ENCODE measurements around the gene EXOC2.

The EXOC2 gene

DNA sequence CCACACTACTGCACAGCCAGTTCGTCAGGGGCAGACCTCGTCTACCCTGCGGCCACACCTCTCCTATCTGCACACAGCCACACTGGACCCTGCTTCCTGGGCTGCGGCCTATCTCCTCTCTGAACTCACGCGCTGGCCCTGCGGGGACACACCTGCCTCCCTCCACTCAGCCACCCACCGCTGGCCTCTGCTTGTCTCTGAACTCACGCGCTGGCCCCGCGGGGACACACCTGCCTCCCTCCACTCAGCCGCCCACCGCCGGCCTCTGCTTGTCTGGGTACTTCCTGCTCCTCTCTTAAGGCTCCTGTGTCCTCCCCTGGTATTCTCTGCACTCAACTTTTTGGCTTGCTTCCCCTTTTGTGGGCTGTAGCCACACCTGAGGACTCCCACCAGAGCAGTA, 88.4 kb downstream of the EXOC2 start:
- H3K4me3 ChIP-seq (ENCODE audit: low read depth in 1 of 5, low read length in 5 of 5): no peak overlapping the region
- H3K36me3 ChIP-seq (ENCODE audit: control insufficient read depth in 5 of 5, insufficient read depth in 5 of 5, low read length in 5 of 5): peaks cover 7 to 15% (median 11%) of the 10 kb centered on the region in 5 donors
- no peaks in the 10 kb centered on the region for H3K27me3 ChIP-seq (ENCODE audit: control insufficient read depth in 5 of 5, insufficient read depth in 4 of 5, low read length in 5 of 5)
- no peaks in the 10 kb centered on the region for H3K9me3 ChIP-seq (ENCODE audit: control insufficient read depth in 5 of 5, low read length in 5 of 5)
- H3K27ac ChIP-seq (ENCODE audit: low read depth, low read length): no peak overlapping the region
- H3K9ac ChIP-seq (ENCODE audit: low read length in 5 of 5): no peak overlapping the region
- peaks cover 0 to 2% (median 0%) of the 10 kb centered on the region in 5 donors for H3K4me1 ChIP-seq (ENCODE audit: control insufficient read depth in 5 of 5, insufficient read depth in 5 of 5, low read length in 5 of 5)

DNA sequence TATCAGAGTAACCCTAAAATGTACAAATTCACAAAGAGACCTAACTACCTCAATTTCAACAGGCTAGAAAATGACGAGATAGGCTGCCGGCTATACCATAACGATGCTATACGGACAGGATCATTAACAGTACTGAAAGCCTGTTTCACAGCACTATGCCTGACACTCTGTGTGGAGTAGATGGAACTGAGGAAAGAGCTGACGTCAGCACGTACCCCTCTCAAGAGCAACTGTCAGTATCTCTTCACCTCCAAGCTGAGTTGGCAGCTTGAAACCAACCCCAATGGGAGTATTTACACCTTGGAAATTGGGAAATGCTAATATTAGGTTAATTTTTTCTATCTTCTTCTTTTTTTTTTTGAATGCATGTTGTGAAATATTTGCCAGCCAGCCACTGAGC, 89.7 kb downstream of the EXOC2 start:
- H3K9me3 ChIP-seq (ENCODE audit: control insufficient read depth in 5 of 5, low read length in 5 of 5): no peaks in the 10 kb centered on the region
- no peak overlapping the region for H3K27ac ChIP-seq (ENCODE audit: low read depth, low read length)
- no peak overlapping the region for H3K4me3 ChIP-seq (ENCODE audit: low read depth in 1 of 5, low read length in 5 of 5)
- no peak overlapping the region for H3K9ac ChIP-seq (ENCODE audit: low read length in 5 of 5)
- peaks cover 4 to 12% (median 11%) of the 10 kb centered on the region in 5 donors for H3K36me3 ChIP-seq (ENCODE audit: control insufficient read depth in 5 of 5, insufficient read depth in 5 of 5, low read length in 5 of 5)
- no peaks in the 10 kb centered on the region for H3K27me3 ChIP-seq (ENCODE audit: control insufficient read depth in 5 of 5, insufficient read depth in 4 of 5, low read length in 5 of 5)
- no peaks in the 10 kb centered on the region for H3K4me1 ChIP-seq (ENCODE audit: control insufficient read depth in 5 of 5, insufficient read depth in 5 of 5, low read length in 5 of 5)

DNA sequence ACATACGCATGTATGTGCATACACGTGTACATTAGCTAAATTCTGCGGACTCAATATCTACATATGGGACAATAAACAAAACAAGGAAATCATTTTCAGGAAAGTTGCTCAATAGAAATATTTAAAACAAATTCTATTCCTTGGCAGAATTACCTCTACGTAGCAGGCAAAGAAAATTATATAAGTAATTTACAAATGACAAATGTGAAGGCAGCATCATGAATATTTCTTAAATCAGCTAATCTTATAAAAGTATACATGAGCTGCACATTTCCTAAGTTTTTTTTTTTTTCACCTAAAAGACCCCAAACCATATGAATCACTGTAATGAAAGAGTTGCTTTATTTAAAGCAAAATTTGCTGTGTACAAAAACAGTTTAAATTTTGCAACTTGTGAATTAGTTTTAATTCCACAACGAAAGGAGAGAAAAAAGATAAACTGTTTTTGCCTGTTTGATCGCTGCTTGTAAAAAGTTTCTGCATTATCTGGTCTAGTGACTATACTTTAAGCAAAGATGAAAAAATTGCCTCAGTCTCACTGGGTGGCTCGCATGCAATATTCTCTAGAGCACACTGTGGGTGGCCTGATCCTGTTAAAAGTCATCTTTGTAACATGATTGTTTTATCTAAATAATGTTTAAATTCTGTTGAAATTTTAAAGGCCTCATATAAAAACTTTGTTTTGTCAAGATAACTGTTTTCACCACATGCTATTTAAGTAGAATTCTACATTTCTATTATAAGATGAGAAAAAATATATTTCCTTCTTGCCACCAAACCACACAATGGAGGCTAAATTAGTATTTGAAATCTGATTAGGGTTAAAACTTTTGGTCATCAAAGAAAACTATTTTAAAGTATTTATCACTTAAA, 93.1 kb downstream of the EXOC2 start:
- H3K9me3 ChIP-seq (ENCODE audit: control insufficient read depth in 5 of 5, low read length in 5 of 5): no peaks in the 10 kb centered on the region
- H3K4me1 ChIP-seq (ENCODE audit: control insufficient read depth in 5 of 5, insufficient read depth in 5 of 5, low read length in 5 of 5): no peaks in the 10 kb centered on the region
- no peak overlapping the region for H3K27ac ChIP-seq (ENCODE audit: low read depth, low read length)
- no peaks in the 10 kb centered on the region for H3K27me3 ChIP-seq (ENCODE audit: control insufficient read depth in 5 of 5, insufficient read depth in 4 of 5, low read length in 5 of 5)
- peaks cover 8 to 26% (median 15%) of the 10 kb centered on the region in 5 donors for H3K36me3 ChIP-seq (ENCODE audit: control insufficient read depth in 5 of 5, insufficient read depth in 5 of 5, low read length in 5 of 5)
- no peak overlapping the region for H3K9ac ChIP-seq (ENCODE audit: low read length in 5 of 5)
- H3K4me3 ChIP-seq (ENCODE audit: low read depth in 1 of 5, low read length in 5 of 5): no peak overlapping the region

DNA sequence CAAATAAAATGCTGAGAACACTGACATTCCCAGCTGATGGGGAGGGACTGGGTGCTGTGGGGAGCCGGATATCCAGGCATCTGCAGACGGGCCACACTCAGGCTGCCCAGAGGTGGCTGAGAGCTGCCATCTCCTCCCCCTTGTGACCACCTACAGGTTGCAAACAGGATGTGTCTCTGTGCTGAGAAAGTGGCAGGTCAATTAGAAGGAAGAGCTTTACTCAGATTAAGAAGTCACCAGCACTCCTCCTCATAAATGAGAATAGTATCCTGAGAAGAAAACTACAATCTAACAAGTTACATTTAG, 99.1 kb downstream of the EXOC2 start:
- H3K4me1 ChIP-seq (ENCODE audit: control insufficient read depth in 5 of 5, insufficient read depth in 5 of 5, low read length in 5 of 5): no peaks in the 10 kb centered on the region
- peaks cover 5 to 51% (median 33%) of the 10 kb centered on the region in 5 donors for H3K36me3 ChIP-seq (ENCODE audit: control insufficient read depth in 5 of 5, insufficient read depth in 5 of 5, low read length in 5 of 5)
- H3K9me3 ChIP-seq (ENCODE audit: control insufficient read depth in 5 of 5, low read length in 5 of 5): no peaks in the 10 kb centered on the region
- H3K27me3 ChIP-seq (ENCODE audit: control insufficient read depth in 5 of 5, insufficient read depth in 4 of 5, low read length in 5 of 5): no peaks in the 10 kb centered on the region
- no peak overlapping the region for H3K4me3 ChIP-seq (ENCODE audit: low read depth in 1 of 5, low read length in 5 of 5)
- no peak overlapping the region for H3K27ac ChIP-seq (ENCODE audit: low read depth, low read length)
- no peak overlapping the region for H3K9ac ChIP-seq (ENCODE audit: low read length in 5 of 5)

DNA sequence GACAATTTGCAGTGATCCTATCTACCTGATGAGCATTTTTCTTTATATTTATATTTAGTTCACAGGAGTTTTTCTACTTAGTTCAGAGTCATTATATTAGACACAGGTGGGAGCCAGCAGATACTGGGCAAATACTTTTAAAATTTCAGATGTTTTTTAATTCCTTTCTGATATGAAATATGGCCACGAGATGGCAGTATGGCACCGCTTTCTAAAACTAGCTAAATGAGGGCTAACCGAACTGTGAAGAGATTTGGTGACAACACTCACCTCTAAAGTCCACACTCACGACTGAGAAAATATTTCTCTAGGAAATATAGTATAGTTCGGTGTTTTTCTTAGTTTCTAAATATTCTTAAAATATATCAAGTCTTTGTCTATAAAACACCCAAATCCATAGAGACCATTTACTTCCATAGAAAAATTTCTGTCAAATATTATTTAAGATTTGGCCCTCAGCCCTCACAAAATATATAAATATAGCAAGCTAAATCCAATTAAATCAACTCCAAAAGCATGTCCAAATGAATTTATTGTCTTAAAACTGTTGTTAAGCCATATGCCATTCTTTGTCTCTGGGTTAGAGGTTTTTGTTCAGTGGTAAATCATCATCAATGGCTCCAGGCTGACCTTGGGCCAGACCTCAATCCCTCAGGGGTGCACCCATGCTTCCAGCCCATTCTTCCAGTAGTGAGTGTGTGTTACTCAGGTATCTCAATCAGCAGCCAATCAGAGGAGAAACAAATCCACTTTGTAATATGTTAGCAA, 99.6 kb downstream of the EXOC2 start:
- Histone ChIP-seq H3K27ac (ENCODE audit: low read depth, low read length) (no peak overlapping the region), H3K9ac (ENCODE audit: low read length in 5 of 5) (no peak overlapping the region), H3K36me3 (ENCODE audit: control insufficient read depth in 5 of 5, insufficient read depth in 5 of 5, low read length in 5 of 5) (peaks cover 5 to 51% (median 33%) of the 10 kb centered on the region in 5 donors), H3K4me1 (ENCODE audit: control insufficient read depth in 5 of 5, insufficient read depth in 5 of 5, low read length in 5 of 5) (no peaks in the 10 kb centered on the region), H3K9me3 (ENCODE audit: control insufficient read depth in 5 of 5, low read length in 5 of 5) (no peaks in the 10 kb centered on the region), H3K27me3 (ENCODE audit: control insufficient read depth in 5 of 5, insufficient read depth in 4 of 5, low read length in 5 of 5) (no peaks in the 10 kb centered on the region), H3K4me3 (ENCODE audit: low read depth in 1 of 5, low read length in 5 of 5) (no peak overlapping the region)

DNA sequence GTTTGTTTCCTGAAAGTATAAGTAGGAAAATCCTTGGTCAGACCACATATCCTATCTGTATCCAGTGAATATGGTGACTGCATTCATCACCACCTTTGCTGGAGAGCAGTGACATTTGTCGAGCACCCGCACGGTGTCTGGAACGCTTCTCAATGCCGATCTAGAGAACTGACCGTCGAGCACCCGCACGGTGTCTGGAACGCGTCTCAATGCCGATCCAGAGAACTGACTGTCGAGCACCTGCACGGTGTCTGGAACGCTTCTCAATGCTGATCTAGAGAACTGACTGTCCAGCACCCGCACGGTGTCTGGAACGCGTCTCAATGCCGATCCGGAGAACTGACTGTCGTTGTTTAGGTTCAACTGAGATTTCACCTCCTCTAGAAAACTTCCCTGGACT, 103.8 kb downstream of the EXOC2 start:
- peaks cover 0 to 28% (median 20%) of the 10 kb centered on the region in 5 donors for H3K36me3 ChIP-seq (ENCODE audit: control insufficient read depth in 5 of 5, insufficient read depth in 5 of 5, low read length in 5 of 5)
- no peak overlapping the region for H3K4me3 ChIP-seq (ENCODE audit: low read depth in 1 of 5, low read length in 5 of 5)

DNA sequence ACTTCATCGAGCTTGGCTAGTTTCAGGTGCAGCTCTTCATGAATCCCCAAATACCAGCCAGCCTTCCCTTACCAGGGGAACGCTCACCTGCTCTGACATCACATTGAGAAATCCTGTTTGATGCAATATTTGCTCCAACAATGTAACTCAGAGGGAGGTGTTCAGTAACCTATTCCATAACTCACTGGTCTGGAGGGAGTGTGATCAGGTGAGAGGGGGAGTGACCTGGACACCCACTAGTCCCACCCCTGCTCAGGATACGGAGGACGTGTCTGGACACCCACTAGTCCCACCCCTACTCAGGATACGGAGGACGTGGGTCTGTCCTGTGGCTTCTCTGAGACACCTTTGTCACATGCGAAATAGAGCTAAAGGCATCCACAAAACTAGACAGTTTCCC, 106.4 kb downstream of the EXOC2 start:
- H3K36me3 ChIP-seq (ENCODE audit: control insufficient read depth in 5 of 5, insufficient read depth in 5 of 5, low read length in 5 of 5): peaks cover 0 to 19% (median 15%) of the 10 kb centered on the region in 5 donors
- no peak overlapping the region for H3K9ac ChIP-seq (ENCODE audit: low read length in 5 of 5)
- H3K27me3 ChIP-seq (ENCODE audit: control insufficient read depth in 5 of 5, insufficient read depth in 4 of 5, low read length in 5 of 5): no peaks in the 10 kb centered on the region
- H3K4me1 ChIP-seq (ENCODE audit: control insufficient read depth in 5 of 5, insufficient read depth in 5 of 5, low read length in 5 of 5): no peaks in the 10 kb centered on the region
- no peak overlapping the region for H3K27ac ChIP-seq (ENCODE audit: low read depth, low read length)
- H3K9me3 ChIP-seq (ENCODE audit: control insufficient read depth in 5 of 5, low read length in 5 of 5): no peaks in the 10 kb centered on the region
- no peak overlapping the region for H3K4me3 ChIP-seq (ENCODE audit: low read depth in 1 of 5, low read length in 5 of 5)

More for the DNA sequence above, 103.8 kb downstream of the EXOC2 start:
- H3K9me3 ChIP-seq (ENCODE audit: control insufficient read depth in 5 of 5, low read length in 5 of 5): no peaks in the 10 kb centered on the region
- no peak overlapping the region for H3K27ac ChIP-seq (ENCODE audit: low read depth, low read length)
- H3K4me1 ChIP-seq (ENCODE audit: control insufficient read depth in 5 of 5, insufficient read depth in 5 of 5, low read length in 5 of 5): no peaks in the 10 kb centered on the region
- no peaks in the 10 kb centered on the region for H3K27me3 ChIP-seq (ENCODE audit: control insufficient read depth in 5 of 5, insufficient read depth in 4 of 5, low read length in 5 of 5)
- H3K9ac ChIP-seq (ENCODE audit: low read length in 5 of 5): no peak overlapping the region

DNA sequence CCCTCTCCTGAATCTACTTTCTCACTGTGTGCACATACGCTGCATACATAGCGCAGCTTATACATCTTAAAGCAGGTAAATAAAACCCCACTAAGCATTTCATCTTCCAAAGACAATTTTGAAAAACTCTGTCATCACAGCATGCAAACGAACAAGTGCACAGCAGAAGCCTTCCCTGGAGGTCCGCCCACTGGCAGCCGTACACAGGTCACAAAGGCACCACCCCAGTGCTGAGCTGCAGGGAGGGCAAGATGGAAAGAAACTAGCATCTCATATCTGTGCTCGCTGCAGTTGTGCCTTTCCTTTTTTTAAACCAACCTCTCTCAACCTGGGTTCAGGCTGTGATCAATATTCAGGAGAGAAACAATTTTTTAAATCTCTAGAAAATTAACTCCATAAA, 109.3 kb downstream of the EXOC2 start:
- no peak overlapping the region for H3K4me3 ChIP-seq (ENCODE audit: low read depth in 1 of 5, low read length in 5 of 5)
- H3K9ac ChIP-seq (ENCODE audit: low read length in 5 of 5): no peak overlapping the region
- H3K27ac ChIP-seq (ENCODE audit: low read depth, low read length): no peak overlapping the region
- H3K9me3 ChIP-seq (ENCODE audit: control insufficient read depth in 5 of 5, low read length in 5 of 5): no peaks in the 10 kb centered on the region
- H3K36me3 ChIP-seq (ENCODE audit: control insufficient read depth in 5 of 5, insufficient read depth in 5 of 5, low read length in 5 of 5): peaks cover 0 to 4% (median 0%) of the 10 kb centered on the region in 5 donors
- no peaks in the 10 kb centered on the region for H3K4me1 ChIP-seq (ENCODE audit: control insufficient read depth in 5 of 5, insufficient read depth in 5 of 5, low read length in 5 of 5)
- H3K27me3 ChIP-seq (ENCODE audit: control insufficient read depth in 5 of 5, insufficient read depth in 4 of 5, low read length in 5 of 5): no peaks in the 10 kb centered on the region

DNA sequence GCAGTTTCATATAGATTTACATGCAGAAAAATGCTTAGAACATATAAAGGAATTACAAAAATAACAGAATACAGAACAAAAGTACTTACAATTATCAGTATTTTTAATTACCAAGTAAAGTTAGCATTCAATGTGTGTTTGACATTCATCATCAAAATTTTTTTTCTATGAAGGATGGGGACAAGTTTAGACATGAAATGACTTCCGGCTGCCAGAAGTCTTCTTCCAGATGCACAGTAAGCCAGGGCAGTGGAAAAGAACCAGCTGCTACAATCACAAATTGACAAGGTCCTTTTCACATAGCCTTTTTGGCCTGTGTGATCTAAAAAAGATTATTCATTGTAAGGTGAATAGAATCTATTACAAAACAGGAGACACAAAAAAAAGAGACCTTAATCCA, 109.8 kb downstream of the EXOC2 start:
- Histone ChIP-seq H3K27ac (ENCODE audit: low read depth, low read length) (no peak overlapping the region), H3K27me3 (ENCODE audit: control insufficient read depth in 5 of 5, insufficient read depth in 4 of 5, low read length in 5 of 5) (no peaks in the 10 kb centered on the region), H3K9me3 (ENCODE audit: control insufficient read depth in 5 of 5, low read length in 5 of 5) (no peaks in the 10 kb centered on the region), H3K9ac (ENCODE audit: low read length in 5 of 5) (no peak overlapping the region), H3K36me3 (ENCODE audit: control insufficient read depth in 5 of 5, insufficient read depth in 5 of 5, low read length in 5 of 5) (peaks cover 0 to 4% (median 0%) of the 10 kb centered on the region in 5 donors), H3K4me3 (ENCODE audit: low read depth in 1 of 5, low read length in 5 of 5) (no peak overlapping the region), H3K4me1 (ENCODE audit: control insufficient read depth in 5 of 5, insufficient read depth in 5 of 5, low read length in 5 of 5) (no peaks in the 10 kb centered on the region)

DNA sequence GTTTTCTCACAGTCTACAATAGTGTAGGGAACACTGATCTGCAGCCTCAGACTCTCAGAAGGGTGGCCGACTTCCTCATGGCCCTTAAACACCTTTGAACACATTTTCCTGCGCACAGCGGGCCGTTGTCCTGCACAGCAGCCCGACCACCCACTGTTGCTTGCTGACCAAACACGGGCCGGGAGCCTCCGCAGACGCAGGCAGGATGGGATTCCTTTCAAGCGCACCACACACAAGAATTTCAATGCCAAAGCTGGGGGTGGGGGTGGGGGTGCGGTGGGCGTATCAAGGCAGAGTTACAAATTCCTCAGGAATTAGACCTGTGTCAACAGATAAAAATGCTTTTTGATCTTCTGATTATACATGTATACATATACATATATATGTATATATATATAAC, 110.6 kb downstream of the EXOC2 start:
- no peaks in the 10 kb centered on the region for H3K9me3 ChIP-seq (ENCODE audit: control insufficient read depth in 5 of 5, low read length in 5 of 5)
- H3K9ac ChIP-seq (ENCODE audit: low read length in 5 of 5): no peak overlapping the region
- no peaks in the 10 kb centered on the region for H3K4me1 ChIP-seq (ENCODE audit: control insufficient read depth in 5 of 5, insufficient read depth in 5 of 5, low read length in 5 of 5)
- H3K36me3 ChIP-seq (ENCODE audit: control insufficient read depth in 5 of 5, insufficient read depth in 5 of 5, low read length in 5 of 5): peaks cover 0 to 4% (median 0%) of the 10 kb centered on the region in 5 donors
- no peak overlapping the region for H3K4me3 ChIP-seq (ENCODE audit: low read depth in 1 of 5, low read length in 5 of 5)
- H3K27ac ChIP-seq (ENCODE audit: low read depth, low read length): no peak overlapping the region
- no peaks in the 10 kb centered on the region for H3K27me3 ChIP-seq (ENCODE audit: control insufficient read depth in 5 of 5, insufficient read depth in 4 of 5, low read length in 5 of 5)
